GM19023 (cell line): ENCODE results near the gene TUBGCP2.

Source experiments
- ATAC-seq: cut with Tn5 transposase; IDR thresholded peaks from one replicate; pipeline ENCODE4 v1.9.1; 2021; ENCODE audit warnings: mild to moderate bottlenecking, moderate library complexity; ENCODE audit not compliant: unreplicated experiment

The TUBGCP2 gene

DNA sequence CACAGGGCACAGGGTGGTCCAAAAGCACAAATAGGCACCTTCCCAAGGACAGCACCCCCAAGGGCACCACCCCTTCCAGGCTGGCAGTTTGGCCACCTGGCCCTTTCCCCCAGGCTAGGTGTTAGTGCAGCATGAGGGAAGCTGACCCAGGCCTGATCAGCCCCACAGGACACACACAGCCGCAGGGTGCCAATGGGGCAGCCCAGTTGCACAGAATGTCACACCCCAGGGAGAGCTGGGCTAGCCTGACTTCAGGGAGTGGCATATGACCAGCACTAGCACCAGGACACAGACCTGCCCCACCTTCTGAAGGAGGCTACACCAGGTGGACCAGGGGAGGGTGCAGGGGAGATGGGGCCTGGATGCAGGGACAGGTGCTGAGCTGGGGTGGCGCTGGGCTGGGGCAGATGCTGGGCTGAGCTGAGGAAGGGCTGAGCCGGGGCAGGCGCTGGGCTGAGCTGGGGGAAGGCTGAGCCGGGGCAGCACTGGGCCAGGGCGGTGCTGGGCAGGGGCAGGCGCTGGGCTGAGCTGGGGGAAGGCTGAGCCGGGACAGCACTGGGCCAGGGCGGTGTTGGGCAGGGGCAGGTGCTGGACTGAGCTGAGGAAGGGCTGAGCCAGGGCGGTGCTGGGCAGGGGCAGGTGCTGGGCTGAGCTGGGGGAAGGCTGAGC is 28.1 kb downstream of the TUBGCP2 start:
- ATAC-seq: no peak

DNA sequence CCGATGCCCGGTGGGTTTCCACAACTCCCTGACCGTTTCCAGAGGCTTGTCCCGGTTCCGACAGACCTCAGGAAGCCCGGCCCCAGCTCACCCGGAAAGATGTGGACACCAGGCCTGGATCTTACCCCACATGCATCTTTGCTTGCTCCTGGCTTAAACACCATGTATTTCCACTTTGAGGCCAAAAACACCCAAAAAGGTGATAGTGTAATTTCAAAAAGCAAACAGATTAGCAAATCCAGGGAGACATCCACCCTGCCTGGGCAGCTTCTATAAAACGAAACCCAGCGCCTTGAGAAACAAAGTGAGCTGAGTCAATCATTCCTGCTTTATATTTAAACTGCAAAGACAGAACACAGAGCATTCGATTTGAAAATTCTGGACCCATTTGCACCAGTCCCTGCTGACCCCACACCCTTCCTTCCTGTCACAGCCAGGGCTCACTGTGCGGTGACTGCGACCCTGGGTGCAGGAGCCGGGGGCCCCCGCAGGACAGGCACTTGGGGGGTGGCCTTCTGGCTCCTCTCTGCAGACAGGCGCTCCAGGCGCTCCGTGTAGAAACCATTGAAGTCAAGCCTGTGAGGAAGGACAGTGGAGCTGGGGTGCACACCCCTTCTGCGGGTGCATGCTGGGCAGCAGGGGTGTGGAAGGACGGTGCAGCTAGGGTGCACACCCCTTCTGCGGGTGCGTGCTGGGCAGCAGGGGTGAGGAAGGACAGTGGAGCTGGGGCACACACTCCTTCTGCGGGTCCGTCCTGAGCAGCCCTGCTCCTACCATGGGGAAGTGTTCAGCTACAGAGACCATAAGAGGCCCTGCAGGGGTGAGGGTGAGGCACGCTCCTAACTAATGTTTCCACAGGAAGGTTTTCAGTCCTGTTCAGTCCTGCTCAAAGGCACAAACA is 29.1 kb downstream of the TUBGCP2 start:
- no peak for ATAC-seq

DNA sequence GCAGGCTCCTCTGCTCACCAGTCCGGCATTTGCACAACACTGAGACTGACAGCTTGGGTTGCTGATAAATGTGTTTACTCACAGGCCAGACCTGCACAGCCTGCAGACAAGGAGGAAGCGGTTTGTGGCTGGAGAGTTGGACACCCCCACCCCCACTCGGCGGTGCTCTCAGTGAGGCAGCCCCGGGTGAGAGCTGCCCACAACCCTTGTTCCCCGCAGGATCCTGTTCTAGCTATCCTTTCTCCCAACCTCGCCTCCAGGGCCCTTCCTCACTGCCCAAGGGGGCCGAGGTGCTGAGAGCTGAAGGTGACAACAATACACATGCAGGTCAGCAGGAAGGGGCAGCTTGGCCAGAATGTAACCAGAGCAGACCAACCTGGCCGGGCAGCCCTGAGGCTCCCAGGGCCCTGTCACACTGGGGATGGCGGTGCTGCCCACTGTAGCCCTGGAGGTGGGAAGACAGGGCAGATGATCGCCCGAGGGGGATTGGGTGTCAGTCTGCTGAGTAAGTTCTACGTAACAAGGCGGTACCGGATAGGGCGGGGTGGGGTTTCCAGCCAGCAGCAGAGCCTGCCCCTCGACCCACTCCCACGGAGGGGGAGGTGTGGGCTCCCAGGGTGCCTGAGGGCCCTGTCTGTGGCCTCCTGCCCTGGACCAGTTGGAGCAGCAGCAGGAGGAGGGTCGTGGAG is 30.0 kb downstream of the TUBGCP2 start:
- peak; percentile 30 for ATAC-seq

DNA sequence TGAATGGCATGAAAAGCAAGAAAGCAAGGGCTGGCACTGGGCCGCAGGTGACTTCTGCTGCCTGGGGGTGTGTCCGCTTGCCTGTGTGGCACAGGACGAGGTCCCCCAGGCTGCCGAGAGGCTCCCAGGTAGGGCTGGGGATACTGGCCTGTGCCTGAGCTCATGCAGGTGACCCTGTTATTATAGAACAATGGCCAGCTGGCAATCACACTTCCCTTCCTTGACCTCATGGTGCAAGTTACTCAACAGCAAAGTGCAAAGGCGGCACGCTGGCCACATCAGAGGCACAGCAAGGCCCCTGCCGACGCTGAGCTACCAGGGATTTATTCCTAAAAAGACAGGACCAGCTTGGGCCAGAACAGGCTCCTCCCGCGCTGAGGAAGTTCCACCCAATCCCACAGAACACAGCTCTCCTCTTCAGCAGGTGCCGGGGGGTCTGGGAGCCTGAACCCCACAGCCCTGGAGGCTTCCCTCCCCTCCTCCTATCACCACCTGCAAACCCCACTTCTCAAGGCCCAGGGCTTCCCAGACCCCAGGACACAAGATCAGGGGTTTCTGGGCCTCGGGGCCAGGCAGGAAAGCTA is 30.6 kb downstream of the TUBGCP2 start:
- no peak for ATAC-seq

DNA sequence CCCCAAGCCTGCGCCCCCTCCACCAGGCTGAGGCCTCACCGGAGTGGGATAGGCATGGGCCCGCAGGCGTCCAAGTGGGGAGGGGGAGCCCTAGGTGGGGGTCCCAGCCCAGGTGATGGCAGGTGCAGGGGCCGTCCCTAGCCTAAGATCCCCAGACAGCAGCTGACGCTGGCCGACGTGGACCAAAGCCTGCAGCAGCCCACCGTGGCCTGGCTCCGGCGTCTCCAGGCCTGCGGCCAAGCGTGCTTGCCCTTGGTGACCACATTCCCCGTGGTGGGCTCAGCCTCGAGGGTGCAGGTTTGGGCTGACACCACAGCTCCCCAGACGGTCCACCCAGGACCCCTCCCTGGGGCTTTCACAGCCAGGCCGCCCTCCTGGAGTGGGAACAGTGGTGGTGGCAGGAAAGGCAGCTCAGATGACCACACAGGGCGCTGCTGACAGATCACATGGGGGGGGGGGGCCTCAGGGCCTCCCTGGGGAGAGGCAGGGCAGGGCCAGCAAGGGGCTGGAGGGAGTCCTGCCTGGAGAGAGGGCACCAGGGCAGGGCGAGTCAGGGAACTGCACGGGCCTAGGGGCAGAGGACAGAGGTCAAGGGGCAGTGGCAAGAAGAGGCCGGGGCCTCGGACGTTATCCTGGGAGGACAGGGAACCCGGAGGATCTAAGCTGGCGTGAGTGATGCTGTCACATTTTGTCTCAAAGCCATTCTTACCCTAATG is 31.2 kb downstream of the TUBGCP2 start:
- no peak for ATAC-seq

DNA sequence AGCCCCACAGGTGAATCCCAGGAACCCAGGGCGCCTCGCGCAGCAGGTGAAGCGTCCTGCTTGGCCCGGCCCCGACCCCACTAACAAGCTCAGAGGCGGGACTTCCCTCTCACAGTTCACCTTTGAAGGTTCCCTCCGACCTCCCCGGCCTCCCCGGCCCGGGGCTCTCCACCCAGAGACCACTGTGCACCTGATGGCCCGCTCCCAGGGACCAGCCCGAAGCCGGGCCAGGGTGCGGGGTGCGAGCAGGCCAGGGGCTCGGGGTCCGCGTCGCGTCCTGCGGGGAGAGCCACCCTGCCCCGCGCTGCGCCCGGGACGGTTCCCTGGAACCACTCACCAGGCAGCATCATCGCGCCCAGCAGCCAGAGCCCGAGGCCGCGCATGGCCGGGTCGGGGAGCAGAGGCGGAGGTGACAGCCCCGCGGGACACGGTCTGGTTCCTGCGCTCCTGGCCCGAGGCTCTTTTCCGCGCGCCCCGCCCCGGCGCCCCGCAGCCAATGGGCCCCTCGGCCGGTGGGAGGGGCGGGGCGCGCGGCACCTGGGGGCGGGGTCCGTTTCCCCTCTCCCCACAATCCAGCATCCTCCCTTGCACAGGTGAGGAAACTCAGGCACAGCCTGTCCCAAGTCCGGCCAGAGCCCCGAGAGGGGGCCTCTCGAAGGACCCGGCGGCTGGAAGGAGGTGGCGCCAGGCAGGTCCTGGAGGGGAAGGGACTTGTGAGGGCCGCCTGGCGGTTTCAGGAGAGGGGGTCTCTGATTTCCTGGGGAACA is 32.1 kb downstream of the TUBGCP2 start, which contains the start of gene ADAM8:
TSS of gene ADAM8 (minus strand) at position 434 of the 767 bp plus-strand sequence. CDS start at position 383, 51 bp downstream.
- ATAC-seq: peak; percentile 45

DNA sequence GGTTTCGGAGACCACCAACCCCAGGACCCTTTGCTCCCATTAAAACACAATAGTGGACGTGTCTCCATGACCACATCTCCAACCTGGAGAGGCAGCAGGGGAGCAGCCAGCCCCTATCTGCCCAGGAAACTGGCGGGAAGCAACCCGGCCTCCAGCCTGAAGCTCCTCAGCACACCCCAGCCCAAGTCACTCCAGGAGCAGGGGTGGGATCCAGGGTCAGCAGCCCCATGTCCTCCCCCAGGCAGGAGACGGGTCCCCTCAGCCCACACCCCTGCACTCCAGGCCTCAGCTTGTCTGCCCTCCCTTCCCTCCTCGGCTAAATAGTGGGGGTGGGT is 32.6 kb downstream of the TUBGCP2 start:
- no peak for ATAC-seq

DNA sequence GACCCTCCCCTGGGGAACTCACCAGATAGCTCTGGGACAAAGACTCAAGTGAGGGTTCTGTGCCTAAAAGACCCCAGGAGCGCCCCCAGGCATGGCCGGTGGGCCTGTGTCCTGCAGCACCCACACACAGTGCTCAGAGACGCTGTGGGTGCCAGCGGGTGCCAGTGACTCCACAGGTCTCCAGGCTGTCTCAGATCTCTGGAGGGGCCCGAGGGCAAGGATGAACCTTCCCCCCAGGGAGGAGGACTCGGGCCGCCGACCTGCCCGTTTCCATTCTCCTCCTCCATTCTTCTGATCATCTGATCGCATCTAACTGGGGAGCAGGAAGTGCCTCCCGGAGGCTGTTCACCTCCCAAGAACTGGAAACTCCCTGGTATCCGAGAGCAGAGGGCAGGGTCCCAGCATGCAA is 33.0 kb downstream of the TUBGCP2 start:
- ATAC-seq: peak; percentile 29

DNA sequence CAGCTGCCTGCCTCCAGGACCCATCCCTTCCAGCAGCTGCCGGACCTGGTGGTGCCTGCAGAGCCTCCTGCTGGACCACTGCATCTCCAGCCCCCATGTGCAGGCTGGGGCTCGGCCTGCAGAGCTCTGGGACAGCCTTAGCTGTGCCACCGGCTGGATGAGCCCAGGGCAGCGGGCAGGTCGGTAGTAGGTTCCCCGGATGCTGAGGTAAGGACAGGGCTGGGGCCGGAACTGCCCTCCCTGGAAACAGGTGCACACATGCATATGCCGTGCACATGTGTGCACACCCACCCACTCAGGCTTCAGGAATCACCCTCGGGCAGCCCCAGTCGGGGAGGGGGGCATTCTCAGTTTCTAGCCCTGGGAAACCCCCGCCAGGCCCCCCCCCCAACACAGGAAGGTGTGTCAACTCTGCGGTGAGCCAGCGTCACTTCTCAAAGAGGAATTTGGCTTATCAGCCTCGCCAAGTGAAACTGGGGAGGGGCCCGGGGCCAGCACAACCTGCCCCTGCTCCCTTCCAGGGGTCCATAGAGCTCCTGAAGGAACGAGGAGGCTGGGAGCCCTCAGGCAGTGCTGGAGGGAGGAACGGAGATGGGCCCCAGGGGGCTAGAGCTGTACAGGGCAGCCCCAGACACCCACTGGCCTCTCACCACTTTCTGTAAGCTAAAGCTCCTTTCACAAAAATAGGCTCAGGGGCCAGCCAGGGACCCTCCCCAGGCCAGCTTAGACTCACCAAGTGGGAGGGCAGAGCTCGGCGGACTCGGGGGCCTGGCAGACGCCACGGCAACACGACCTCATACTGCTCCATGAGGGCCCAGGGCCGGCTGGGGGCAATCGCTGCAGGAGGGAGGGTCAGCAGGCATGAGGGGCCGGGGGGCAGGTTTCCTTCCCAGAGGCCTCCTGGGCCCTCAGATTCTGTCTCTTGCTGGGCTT is 33.7 kb downstream of the TUBGCP2 start:
- ATAC-seq: peak; percentile 44

DNA sequence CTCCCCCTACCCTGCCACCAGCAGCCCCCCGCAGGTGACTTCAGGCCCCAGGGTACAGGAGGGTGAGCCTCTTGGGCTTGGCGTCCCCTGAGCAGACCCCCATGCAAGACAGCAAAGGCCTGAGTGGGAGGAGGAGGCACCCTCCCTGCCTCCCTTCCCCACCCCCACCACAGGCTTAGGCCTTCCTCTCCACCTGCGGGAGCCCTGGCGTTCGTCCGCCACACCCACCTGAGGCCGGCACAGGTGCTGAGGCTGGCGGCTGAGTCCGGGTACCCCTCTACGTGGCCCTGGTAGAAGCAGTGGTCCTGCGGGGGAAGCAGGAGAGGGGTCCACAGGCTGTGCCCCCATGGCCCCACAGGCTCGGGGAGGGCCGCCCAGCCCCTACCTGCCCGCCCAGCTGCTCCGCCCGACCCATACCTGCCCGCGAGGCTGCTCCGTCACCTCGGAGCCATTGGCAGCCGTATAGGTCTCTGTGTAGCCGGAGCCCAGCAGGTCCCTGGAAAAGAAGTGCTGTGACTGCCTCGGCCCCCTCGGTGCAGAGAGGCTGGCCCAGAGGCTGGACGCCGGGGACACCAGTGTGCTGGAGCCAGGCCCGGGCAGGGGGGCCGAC is 35.0 kb downstream of the TUBGCP2 start:
- ATAC-seq: no peak

DNA sequence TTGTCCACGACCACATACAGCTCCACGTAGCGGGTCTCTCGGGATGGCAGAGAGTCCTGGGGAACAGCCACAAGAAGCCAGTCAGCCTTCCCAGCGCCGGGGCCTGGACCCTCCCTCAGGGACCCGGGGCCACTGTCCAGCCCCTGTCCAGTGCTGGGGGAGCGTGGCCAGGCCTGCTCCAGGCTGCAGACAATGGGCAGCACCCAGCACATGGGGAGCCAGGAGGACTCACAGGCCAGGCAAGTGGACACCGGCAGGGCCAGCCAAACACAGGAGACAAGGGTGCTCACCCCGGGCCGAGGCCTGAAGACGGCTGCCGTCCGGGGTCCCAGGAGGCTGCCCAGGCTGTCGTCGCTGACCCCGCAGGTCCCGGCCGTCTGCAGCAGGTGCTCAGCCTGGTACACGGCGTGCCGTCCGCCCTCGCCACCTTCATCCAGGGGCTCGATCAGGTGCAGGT is 35.7 kb downstream of the TUBGCP2 start:
- no peak for ATAC-seq

DNA sequence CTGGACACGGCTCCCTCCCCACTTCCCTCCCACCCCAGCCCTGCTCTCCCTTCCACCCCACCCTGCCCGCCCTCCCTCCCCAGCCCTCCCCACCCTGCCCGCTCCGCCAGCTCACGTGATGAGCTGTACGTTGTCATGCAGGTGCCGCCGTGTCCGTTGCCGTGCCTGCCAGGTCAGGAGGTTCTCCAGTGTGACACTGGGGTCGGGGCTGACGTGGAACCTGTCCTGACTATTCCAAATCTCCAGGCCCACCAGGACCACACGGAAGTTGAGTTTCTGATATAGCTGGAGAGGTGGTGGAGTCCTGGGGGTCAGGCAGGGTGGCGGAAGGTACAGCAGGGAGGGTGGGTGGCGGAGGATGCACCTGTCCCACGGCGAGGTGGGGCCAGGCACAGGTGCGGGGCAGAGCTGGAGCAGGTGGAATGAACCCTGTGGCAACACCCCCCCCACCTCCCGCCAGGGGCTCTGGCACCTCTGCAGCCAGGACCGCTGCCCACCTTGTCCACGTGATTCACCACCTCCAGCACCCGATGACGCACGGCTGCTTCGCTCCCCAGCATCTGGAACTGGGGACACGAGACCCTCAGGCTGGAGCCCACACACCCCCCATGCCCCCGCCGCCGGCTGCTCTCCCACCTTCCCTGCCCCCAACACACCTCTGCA is 36.2 kb downstream of the TUBGCP2 start:
- ATAC-seq: no peak

DNA sequence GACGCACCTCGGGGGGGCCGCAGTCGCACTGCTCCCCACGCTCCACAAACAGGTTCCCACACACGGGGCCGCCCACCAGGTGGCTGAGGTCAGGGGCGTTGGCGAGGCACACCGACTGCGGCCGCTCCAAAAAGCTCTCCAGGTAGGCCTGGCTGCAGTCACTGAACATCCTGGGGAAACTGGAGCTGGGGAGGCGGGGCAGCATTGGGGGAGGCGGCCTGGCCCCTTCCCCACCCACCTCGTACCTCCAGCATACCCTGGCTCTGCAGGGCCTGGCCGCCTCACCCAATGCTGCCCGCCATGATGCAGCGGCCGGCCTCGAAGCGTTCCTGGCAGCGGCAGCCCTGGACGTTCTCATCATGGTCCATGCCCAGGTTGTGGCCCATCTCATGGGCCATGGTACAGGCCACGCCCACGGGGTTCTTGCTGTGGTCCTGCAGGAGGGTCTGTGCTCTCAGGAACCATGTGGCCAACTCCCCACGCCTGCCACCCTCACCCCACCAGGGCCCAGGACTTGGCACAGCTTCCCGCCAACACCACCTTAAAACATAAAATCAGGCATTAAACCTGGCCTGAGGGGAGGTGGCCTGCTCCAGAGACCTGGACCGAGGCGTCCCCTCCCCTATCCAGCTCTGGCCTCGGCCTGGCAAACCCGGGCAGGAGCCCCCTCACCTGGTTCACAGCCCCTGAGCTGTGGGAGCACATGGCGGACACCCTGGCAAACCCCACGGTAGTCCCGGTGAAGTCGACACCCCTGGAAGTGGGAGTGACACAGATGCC is 37.0 kb downstream of the TUBGCP2 start:
- no peak for ATAC-seq

DNA sequence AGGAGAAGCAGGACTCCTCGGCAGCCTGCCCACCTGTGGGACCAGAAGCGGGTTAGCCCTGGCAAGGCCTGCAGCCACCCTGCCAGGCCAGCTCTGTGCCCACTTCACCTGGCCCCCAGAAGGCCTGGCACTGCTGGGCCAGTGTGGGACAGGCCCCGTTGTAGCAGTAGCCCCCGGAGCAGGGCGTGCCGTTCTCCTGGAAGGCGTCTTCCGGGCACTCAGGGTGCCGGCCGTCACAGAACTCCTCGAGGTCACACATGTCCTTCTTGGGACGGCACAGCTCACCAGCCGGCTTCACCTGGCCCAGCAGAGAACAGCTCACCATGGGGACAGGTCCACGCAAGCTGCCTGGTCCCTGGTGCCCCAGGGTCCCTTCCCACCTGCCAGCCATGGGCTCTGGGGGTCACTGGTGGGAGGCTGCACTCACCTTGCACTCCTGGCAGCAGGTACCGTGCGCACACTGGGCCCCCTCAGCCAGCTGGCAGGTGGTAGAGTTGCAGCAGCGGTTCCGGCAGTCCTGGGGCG is 37.8 kb downstream of the TUBGCP2 start:
- no peak for ATAC-seq

DNA sequence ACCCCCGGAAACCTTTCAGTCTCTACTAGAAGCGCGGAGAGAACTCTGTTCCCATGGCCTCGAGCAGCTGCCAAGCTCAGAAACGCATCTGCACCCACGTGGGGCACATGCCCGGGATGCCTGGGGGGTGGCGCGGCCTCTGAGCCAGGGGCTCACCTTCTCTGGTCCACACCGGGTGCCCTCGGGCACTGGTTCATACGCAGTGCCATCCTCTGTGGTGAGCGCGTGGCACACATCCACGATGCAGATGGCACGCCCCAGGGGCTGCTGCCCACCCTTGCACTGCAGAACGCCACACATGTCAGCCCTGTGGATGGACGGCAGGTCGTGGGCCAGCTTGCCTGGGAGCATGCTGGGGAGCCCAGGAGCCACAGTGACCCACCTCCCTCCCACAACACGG is 38.5 kb downstream of the TUBGCP2 start:
- no peak for ATAC-seq

DNA sequence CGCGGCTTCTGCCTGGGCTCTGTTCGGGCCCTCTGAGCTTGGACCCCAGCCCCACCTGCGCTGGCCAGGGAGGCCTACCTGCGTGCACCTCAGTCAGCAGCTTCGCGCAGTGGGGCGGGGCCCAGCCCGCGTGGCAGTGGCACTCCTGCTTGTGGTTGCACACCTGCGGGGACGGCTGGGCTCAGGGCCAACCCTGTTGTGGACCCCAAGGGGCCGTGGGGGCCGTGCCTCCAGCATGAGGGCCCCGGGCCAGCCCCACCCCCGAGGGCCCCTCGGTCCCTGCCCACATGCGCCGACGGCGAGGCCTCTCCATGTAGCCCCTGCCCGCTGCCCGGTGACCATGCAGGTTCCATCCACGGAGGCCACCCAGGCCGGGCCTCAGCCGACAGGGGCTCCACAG is 39.3 kb downstream of the TUBGCP2 start:
- ATAC-seq: no peak

DNA sequence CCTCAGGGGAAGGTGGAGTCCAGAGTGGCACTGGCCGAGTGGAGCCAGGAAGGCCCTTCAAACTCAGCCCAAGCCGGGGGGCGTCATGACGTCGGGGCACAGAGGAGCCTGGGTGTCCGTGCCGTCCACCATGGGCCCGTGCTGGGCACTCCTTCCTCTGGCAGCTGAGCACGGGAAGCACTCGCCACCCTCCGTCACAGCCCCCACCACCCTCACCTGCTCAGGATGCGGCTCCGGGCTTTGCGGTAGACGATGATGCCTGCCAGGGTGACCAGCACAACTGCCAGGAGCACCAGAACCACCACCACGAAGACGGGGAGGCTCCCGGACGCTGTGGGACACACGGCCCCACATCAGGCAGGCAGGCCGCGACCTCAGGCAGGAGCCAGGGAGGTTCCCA is 40.1 kb downstream of the TUBGCP2 start:
- ATAC-seq: no peak
